Tongue (tissue), 2 donors: ENCODE data around the gene FOXL2NB. TPM values are rescaled to one million over a fixed set of nuclear protein-coding genes. Genes with fewer than 3 reads are reported as not detected.
"Not testable (repeated sequence)": the region's sequence is repeated elsewhere in the genome, so short reads cannot be mapped to it uniquely, and the experiment has no call there.

Experiments
- DNase-seq: peaks from one replicate; pipeline ENCODE4 v3.0.0-alpha.2; 2015
- total RNA-seq: library from RNA; depleted of rRNA; stranded (reverse); fragments of >200 nt; gene quantifications from one replicate; pipeline ENCODE4 v1.2.3, GENCODE V29; 2014

The FOXL2NB gene
- total RNA-seq, result not detected

- DNase-seq, result peak; percentile 81
Measured at GRCh38 chr3:138946663-138947494, at the start of gene FOXL2NB, which contains the start of gene FOXL2. Gene FOXL2NB (plus strand): TSS chr3:138947217. CDS start chr3:138947365, 148 bp downstream. Gene FOXL2 (minus strand): TSS chr3:138947137. CDS start chr3:138946722, 415 bp downstream.

GRCh38 chr3:138898301-138898700 is 48.7 kb upstream of the FOXL2NB start:
- peak; percentile 75 for DNase-seq

- DNase-seq, result no peak
Measured at GRCh38 chr3:138898708-138899107, 48.3 kb upstream of the FOXL2NB start.

GRCh38 chr3:138899351-138899991 is 47.5 kb upstream of the FOXL2NB start:
- no peak for DNase-seq

GRCh38 chr3:138901567-138901966 is 45.5 kb upstream of the FOXL2NB start:
- no peak for DNase-seq

GRCh38 chr3:138902171-138902570 is 44.8 kb upstream of the FOXL2NB start:
- no peak for DNase-seq

- no peak for DNase-seq
Measured at GRCh38 chr3:138907539-138907938, 39.5 kb upstream of the FOXL2NB start.

- DNase-seq, result no peak
Measured at GRCh38 chr3:138908846-138909245, 38.2 kb upstream of the FOXL2NB start.

- DNase-seq, result no peak
Measured at GRCh38 chr3:138909904-138910303, 37.1 kb upstream of the FOXL2NB start.

GRCh38 chr3:138911621-138912020 is 35.4 kb upstream of the FOXL2NB start:
- DNase-seq, result no peak

- DNase-seq, result no peak
Measured at GRCh38 chr3:138912237-138912636, 34.8 kb upstream of the FOXL2NB start.

- DNase-seq, result no peak
Measured at GRCh38 chr3:138913766-138914165, 33.3 kb upstream of the FOXL2NB start.

- no peak for DNase-seq
Measured at GRCh38 chr3:138914870-138915502, 32.0 kb upstream of the FOXL2NB start.

- DNase-seq, result peak; percentile 97
Measured at GRCh38 chr3:138915503-138916498, 31.2 kb upstream of the FOXL2NB start.

GRCh38 chr3:138916824-138917223 is 30.2 kb upstream of the FOXL2NB start:
- DNase-seq, result no peak

GRCh38 chr3:138919325-138919724 is 27.7 kb upstream of the FOXL2NB start:
- no peak for DNase-seq

- no peak for DNase-seq
Measured at GRCh38 chr3:138921316-138922292, 25.4 kb upstream of the FOXL2NB start.

GRCh38 chr3:138922400-138922799 is 24.6 kb upstream of the FOXL2NB start:
- DNase-seq, result not testable (repeated sequence)

GRCh38 chr3:138923531-138923994 is 23.5 kb upstream of the FOXL2NB start:
- peak; percentile 85 for DNase-seq

- no peak for DNase-seq
Measured at GRCh38 chr3:138928727-138929372, 18.2 kb upstream of the FOXL2NB start.
